GM18907 (cell line): ENCODE measurements around the gene EPN1.

Experiments
- ATAC-seq: cut with Tn5 transposase; IDR thresholded peaks from one replicate; pipeline ENCODE4 v1.9.1; 2021; ENCODE audit warnings: mild to moderate bottlenecking, moderate library complexity; ENCODE audit not compliant: unreplicated experiment

The EPN1 gene

GRCh38 chr19:55678121-55678671 is 3.2 kb downstream of the EPN1 start:
- peak; percentile 74 for ATAC-seq

- ATAC-seq = no peak
Observed at GRCh38 chr19:55679343-55680257, 4.6 kb downstream of the EPN1 start.

- no peak for ATAC-seq
Observed at GRCh38 chr19:55680339-55681130, 5.5 kb downstream of the EPN1 start.

- no peak for ATAC-seq
Observed at GRCh38 chr19:55681131-55682092, 6.4 kb downstream of the EPN1 start.

GRCh38 chr19:55683449-55684261 is 8.6 kb downstream of the EPN1 start:
- ATAC-seq = no peak

- no peak for ATAC-seq
Observed at GRCh38 chr19:55684946-55685681, 10.1 kb downstream of the EPN1 start.

- ATAC-seq = no peak
Observed at GRCh38 chr19:55685776-55686175, 10.8 kb downstream of the EPN1 start.

GRCh38 chr19:55686311-55687050 is 11.5 kb downstream of the EPN1 start:
- no peak for ATAC-seq

GRCh38 chr19:55687281-55688201 is 12.5 kb downstream of the EPN1 start:
- no peak for ATAC-seq

GRCh38 chr19:55688422-55689218 is 13.6 kb downstream of the EPN1 start:
- no peak for ATAC-seq

GRCh38 chr19:55689411-55690108 is 14.5 kb downstream of the EPN1 start:
- ATAC-seq = no peak

GRCh38 chr19:55690109-55690768 is 15.2 kb downstream of the EPN1 start:
- ATAC-seq = no peak

- ATAC-seq = no peak
Observed at GRCh38 chr19:55690769-55691545, 15.9 kb downstream of the EPN1 start.
